ENCODE measurements around the gene PSMB8.

The PSMB8 gene

GRCh38 chr6:32792901-32793435 is 50.9 kb downstream of the PSMB8 start:
- DNase-seq, result no peak

All from T1000 (cell line).